ENCODE measurements around the gene FRMD4A.

DNA sequence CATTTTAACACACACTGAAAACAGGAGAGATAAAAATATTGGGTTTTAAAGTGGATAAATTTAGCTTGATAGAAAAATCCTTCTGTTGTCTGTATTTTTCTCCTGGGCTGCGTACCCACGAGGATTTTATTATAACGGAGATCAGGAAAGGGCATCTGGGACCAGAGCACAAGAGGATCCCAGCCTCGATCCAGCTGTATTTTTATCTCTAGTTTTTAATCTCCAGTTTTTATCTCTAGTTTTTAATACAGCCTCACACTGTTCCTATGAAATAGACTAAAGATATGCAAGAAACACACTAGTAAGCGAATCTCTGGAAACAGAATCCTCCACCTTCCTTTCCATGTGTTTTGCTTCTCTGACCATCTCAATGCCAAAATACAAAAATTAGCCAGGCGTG is 295.2 kb downstream of the FRMD4A start:
- TF ChIP-seq TCF3 (IDR thresholded peaks at IDR 0.05; ENCODE audit: borderline replicate concordance, insufficient read depth, low read depth, low read length) = no peak
- TF ChIP-seq CBFB (IDR thresholded peaks at IDR 0.05; ENCODE audit: low read depth) = no peak
- no peak for TF ChIP-seq REST (IDR thresholded peaks at IDR 0.05; ENCODE audit: low read depth, low read length)
- no peak for TF ChIP-seq CHD2 (IDR thresholded peaks at IDR 0.05; ENCODE audit: borderline replicate concordance, low read depth, low read length)
- no peak for TF ChIP-seq MAX (IDR thresholded peaks at IDR 0.05; ENCODE audit: low read depth, low read length)
- TF ChIP-seq, protein P1, sequence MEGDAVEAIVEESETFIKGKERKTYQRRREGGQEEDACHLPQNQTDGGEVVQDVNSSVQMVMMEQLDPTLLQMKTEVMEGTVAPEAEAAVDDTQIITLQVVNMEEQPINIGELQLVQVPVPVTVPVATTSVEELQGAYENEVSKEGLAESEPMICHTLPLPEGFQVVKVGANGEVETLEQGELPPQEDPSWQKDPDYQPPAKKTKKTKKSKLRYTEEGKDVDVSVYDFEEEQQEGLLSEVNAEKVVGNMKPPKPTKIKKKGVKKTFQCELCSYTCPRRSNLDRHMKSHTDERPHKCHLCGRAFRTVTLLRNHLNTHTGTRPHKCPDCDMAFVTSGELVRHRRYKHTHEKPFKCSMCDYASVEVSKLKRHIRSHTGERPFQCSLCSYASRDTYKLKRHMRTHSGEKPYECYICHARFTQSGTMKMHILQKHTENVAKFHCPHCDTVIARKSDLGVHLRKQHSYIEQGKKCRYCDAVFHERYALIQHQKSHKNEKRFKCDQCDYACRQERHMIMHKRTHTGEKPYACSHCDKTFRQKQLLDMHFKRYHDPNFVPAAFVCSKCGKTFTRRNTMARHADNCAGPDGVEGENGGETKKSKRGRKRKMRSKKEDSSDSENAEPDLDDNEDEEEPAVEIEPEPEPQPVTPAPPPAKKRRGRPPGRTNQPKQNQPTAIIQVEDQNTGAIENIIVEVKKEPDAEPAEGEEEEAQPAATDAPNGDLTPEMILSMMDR (IDR thresholded peaks at IDR 0.05 in 2 of 3, conservative IDR thresholded peaks at IDR 0.05 in 1 of 3; ENCODE audit: control insufficient read depth in 2 of 3, extremely low read depth in 1 of 3, insufficient read depth in 1 of 3, low read depth in 3 of 3, low read length in 3 of 3) = no peak
- no peak for TF ChIP-seq CREB1 (IDR thresholded peaks at IDR 0.05; ENCODE audit: low read depth)
- no peak for TF ChIP-seq CEBPB (IDR thresholded peaks at IDR 0.05; ENCODE audit: borderline replicate concordance in 1 of 2, low read depth in 2 of 2, low read length in 2 of 2)
- no peak for TF ChIP-seq EGR1 (IDR thresholded peaks at IDR 0.05; ENCODE audit: borderline replicate concordance in 1 of 2, low read depth in 2 of 2, low read length in 2 of 2)
- no peak for TF ChIP-seq POLR2AphosphoS5 (IDR thresholded peaks at IDR 0.05; ENCODE audit: low read length)
- no peak for TF ChIP-seq GABPA (IDR thresholded peaks at IDR 0.05; ENCODE audit: low read depth)
- TF ChIP-seq YY1 (IDR thresholded peaks at IDR 0.05; ENCODE audit: low read depth, low read length) = no peak

Measured in GM12878 (cell line).